GM19324 (cell line): Measurements from ENCODE around the gene TMEM163.

Experiments
- ATAC-seq: cut with Tn5 transposase; IDR thresholded peaks from one replicate; pipeline ENCODE4 v1.9.1; 2021; ENCODE audit warnings: mild to moderate bottlenecking, moderate library complexity; ENCODE audit not compliant: unreplicated experiment, low FRiP score

TMEM163 gene

DNA sequence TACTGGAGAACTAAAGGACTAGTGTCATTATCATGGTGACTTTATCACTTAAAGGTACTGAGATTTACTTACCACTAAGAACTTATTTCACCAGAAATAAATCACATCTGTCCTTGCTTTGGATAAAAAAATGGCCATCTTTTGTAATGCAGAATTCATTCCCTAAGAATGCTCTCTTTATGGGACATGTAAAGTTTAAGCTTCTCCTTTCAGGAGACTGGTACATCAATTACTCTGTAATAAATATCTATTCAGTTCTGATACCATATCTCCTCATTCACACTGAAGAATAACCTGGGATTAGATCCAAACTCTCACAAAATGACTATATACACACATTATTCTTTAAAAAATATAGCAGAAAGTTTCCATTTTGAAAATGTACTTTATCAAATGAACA is 24.4 kb downstream of the TMEM163 start:
- no peak for ATAC-seq

DNA sequence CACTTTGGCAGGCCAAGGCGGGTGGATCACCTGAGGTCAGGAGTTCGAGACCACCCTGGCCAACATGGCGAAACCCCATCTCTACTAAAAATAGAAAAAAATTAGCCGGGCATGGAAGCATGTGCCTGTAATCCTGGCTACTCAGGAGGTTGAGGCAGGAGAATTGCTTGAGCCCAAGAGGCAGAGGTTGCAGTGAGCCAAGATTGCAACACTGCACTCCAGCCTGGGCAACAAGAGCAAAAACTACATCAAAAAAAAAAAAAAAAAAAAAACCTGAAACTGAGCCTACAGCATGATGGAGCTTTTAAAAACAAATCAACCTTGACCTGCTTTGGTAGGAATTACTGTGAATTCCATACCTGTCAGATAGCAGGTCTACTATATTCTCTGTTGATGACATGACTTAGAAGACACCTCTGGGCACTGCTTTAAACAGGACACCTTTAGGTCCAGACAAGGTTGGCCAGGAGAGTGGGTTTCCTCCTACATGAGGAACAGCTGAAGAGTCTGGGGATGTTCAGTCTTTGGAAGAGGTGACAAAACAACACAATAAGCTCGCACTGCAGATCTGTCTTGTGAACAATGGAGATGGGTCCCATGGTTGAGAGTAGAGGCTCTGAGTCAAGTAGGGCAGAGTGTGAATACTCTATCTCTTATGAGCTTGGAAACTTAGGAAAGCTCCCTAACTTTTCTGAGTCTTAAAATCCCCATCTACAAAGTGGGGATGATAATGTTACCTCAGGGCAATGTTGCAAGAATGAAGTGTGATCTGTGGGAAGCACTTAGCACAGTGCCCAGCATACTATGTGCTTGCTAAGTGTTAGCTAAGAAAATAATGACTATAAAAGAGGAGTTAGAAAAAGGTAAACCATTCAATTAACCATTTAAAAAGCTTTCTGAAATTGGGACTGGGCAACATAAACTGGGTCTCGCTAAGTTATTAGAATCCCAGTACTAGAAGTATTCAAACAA is 25.2 kb downstream of the TMEM163 start:
- ATAC-seq = no peak

DNA sequence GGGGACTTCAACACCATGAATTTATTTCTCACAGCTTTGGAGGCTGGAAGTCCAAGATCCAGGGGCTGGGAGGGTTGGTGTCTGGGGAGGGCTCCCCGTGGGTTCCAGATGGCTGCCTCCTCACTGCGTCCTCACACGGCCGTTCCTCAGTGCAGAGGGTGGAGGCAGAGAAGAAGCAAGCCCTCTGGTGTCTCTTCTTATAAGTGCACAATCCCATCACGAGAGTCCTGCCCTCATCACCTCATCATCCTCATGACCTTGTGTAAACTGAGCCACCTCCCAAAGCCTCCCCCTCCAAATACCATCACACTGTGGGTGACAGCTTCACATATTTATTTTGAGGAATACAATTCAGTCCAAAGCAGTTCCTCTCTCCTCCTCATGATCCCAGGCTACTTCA is 26.3 kb downstream of the TMEM163 start:
- ATAC-seq = no peak

DNA sequence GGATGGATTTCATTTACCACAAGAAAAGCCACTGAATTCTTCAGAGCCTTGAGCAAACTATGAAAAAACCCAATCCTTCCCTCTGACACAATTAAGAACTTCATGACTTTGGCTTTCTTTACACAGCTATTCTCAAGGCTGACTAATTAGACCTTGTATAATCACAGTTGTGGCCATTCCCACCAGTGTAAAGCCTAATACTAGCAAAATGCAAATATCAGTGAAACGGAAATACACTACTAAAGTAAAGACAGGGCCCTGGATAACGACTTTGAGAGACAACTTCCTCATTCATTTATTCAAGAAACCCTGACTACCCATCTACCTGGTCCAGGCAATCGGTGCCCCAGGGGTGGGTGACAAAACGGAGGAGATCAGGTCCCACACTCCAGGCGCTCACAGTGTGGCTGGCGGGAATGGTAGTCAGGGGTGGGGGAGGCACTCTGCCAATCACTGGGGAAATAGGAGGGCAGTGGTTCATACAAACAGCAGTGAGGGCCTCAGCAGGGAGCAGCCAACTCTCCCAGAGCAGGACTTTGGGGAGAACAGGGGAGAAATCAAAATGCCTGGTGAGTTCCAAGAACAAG is 28.1 kb downstream of the TMEM163 start:
- no peak for ATAC-seq

DNA sequence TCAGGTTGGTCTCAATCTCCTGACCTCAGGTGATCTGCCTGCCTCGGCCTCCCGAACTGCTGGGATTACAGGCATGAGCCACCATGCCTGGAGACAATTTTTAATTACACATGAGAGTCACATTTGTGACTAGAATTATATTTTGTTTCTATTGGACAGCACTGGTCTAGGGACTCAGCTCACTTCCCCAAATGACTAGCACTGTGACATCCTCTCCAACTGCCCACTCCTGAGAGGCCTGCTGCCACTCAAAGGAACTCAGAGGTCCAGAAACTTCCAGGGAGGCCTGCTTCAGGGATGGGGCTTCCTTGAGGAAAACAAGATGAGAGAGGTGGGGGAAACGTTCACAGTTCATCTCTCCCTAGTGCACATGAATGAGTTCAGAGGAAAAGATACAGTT is 29.5 kb downstream of the TMEM163 start:
- ATAC-seq = no peak

DNA sequence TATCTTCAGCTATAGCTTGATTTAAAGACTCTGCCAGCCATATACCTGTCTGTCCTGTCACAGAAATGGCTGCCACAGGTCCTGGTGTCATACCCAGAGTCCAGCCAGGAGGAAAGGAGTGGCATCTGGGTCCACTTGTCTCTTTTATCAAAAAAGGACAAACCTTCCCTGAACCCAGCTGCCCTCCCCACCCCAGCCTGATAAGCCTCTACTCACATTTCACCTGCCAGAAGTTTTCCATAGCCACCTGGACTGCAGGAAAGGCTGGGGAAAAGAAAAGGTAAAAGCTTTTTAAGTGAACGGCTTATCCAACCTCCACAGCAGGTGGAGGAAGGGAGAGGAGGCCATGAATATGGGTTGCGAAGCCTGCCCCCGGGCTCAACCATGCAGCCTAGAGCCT is 32.8 kb downstream of the TMEM163 start:
- no peak for ATAC-seq

DNA sequence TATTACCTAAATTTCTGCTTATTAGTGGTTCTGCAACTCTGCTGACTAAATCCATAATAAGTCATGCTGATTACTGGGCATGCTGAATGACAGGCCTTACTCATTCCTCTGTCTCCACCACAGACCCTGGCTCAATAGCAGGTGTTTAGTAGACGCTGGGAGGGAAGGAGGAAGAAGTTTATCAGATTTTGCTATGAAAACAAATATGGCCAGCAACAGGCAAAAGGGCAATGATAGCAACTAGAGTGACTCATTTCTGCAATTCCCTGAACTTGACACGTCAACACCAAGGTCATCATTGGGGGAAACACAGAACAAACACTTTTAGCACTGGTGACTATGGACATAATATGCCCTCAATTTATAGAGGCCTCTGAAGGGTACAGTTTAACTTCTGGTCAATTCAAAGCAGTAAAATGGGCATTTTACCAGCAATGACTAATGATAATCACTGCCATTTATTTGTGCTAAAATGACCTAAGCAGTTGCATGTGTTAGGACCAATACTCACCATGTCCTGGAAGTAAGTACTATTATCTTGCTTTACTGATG is 35.2 kb downstream of the TMEM163 start:
- no peak for ATAC-seq

DNA sequence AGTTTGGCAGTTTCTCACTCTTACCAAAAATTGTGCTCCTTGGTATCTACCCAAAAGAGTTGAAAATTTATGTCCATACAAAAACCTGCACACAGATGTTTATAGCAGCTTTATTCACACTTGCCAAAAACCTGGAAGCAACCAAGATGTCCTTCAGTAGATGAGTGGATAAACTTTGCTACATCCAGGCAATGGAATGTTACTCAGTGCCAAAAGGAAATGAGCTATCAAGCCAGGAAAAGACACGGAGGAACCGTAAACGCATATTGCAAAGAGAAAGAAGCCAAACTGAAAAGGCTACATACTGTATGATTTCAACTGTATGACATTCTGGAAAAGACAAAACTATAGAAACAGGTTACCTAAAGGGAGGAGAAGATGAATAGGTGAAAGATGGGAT is 36.1 kb downstream of the TMEM163 start:
- ATAC-seq = no peak

DNA sequence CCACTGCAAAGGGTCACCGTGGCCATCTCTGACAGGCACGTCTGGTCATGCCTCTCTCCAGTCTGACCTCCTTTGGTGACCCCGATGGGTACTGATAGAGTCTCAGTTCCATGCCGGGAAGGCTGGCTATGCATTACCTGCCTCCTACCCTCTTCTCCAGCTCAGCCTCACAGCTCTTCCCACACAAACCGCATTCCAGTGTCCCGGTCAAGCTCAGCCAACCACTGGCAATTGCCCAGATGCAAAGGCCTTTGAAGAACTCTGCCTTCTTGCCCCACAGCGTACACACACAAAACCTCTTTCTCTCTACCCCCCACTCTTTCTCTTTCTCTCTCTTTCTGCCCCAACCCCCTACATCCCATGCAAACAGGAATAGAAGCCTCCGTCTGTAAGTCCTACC is 37.6 kb downstream of the TMEM163 start:
- no peak for ATAC-seq

DNA sequence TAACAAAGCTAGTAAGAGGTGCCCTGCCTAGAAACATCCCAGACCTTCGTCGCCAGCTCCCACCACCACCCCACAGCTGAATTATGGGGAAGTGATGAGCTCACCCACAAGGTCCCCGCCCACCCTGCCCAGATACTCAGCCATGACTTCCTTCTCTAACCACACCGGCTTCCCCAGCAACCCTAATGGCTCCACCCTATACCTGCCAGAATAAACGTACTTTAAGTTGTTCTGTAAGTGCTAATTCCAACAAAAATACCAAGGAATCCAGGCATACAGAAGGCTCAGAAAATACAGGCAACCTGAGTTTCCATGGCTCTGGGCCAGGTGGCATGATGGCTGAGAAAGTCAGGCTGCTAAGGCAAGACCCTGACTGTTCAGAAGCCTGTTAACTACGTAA is 39.1 kb downstream of the TMEM163 start:
- no peak for ATAC-seq

DNA sequence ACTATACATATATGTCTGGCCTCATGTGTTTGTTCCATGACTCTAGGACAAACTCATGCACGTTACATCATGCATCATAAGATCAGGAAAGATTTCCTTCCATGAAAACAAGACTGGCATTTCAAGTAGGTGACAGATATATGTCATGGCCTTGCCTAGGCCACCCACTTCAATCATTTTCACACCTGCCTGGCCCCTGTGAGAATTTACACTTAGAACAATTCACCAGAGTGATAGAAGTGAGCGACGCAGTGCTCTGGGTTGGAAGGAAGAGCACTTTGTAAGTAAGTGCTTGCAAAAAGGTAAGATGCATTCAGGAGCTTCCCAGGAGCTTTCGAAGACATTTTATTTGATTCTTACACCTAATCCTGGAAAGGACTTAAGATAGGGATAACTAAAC is 39.5 kb downstream of the TMEM163 start:
- no peak for ATAC-seq

DNA sequence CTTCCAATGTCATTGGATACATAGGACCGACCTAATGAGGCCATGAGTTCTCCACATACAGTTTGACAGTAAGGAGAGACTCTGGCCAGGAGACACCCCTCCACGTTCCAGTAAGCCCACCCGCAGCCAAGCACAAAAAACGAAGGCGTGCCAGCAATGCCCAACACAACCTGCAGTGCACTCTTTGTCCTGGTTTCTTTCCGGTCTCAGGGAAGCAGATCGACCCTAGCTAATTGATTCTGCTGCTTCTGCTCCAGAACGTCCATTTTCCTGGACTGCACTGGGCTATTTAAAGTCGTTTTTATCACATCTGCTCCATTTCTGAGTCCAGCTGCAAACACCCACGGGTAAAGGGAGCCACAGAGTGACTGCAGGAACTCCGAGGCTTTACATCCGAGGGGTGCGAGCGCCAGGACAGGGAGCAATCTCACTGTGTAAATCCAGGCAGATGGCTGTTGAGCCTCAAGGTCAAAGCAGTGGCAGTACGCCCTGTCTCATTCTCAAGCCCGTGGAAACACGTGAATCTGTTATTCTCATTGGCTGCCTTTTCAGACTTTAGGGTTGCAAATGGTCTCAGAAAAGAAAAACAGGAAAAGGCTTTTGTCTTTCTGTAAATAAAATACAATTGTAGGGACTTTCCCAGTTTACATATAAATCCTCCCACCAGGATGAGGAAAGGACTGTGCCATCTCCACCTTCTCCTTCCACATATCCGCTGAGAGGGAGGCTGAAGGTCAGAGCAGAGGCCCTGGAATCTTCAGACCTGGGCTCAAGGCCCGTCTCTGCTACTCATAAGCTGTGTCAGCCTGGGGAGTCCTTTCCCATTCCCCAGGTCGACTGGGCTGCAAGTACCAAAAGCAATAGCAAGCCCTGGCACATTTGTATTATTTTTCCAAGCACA is 40.7 kb downstream of the TMEM163 start:
- ATAC-seq = no peak

DNA sequence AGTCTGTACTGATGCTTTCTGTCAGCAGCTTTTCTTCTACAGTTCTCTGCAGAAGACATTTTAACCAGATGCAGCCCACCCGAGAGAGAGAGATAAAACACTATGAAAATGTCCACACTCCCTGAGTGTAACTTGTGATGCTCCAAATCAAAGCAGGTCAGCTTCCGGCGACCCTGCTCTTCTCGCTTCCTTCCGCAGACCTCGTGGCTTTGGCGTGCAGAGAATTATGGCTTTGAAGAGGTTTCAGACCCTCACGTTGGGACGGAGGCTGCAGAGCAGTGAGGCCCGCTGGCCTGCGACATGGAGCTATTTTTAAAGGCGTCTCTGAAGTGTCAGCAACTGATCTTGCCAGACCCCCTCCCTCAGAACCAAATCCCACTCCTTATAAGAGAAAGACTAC is 41.8 kb downstream of the TMEM163 start:
- no peak for ATAC-seq

DNA sequence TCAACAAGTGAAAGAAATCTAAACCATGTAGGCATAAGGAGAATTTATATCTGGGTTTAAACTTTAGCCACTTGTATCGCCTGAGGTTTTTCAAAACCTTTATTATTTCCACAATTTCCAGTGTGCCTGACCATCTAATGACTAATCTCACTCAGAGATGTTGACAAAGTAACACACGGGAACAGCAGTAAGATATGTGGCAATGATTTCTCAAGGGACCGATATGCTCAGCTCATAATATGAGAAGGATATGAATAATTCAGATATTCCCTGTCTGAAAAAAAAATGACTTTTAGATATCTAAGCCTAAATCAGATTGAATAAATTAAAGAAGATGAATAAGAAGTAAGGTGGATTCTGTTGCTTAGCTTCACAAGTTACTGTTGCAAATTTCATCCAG is 43.5 kb downstream of the TMEM163 start:
- no peak for ATAC-seq

DNA sequence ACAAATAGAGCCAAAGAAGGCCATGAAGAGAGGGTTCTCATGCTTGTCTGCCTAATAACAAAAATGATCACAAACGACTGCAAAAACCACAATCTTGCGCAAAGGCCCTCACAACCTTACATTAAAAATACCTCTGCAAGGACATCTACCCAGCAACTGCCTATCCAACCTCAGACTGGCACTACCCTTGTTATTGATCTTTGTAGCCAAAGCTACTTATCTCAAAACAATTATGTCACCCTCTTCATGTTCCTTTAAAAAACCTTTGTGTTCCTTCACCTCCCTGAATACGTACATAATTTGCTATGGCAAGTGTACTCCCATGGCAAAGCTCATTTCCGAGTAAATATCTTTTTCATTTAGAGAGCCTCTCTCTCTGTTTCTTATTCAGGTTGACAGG is 44.1 kb downstream of the TMEM163 start:
- ATAC-seq = no peak

DNA sequence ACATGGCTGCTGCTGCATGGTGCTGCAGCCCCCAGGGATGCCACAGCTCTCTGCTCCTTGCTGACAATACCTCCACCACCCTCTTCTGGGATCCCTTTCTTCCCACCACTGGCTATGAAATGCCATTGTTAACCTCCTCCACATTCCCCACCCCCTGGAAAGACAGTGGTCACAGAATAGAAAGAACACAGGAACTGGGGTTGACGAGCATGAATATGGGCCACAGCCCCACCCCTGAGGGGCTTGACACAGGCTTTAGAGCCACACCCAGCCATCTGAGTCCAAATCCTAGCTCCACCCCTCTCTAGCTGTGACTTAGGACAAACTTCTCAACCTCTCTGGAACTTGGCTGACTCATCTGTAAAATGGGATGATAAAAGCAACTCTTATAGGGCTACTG is 47.3 kb downstream of the TMEM163 start:
- no peak for ATAC-seq

DNA sequence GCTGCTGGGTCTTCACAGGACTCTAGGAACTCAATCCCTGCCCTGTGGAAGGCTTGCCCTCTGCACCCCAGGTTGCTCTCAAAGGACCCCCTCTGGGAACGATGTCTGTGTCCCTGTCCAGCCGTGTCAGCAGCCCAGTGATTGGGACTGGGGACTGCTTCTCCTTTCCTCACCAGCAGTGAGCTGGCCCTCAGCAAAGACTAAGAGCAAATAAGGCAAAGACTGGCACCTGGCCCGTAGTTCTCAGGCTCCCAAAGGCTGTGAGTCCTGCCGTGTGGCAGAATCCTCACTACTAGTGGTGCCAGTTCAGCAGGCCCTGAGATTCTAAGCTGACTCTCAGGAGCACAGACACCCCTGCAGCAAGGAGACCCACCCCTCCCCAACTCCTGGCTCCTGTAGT is 47.8 kb downstream of the TMEM163 start:
- ATAC-seq = no peak

DNA sequence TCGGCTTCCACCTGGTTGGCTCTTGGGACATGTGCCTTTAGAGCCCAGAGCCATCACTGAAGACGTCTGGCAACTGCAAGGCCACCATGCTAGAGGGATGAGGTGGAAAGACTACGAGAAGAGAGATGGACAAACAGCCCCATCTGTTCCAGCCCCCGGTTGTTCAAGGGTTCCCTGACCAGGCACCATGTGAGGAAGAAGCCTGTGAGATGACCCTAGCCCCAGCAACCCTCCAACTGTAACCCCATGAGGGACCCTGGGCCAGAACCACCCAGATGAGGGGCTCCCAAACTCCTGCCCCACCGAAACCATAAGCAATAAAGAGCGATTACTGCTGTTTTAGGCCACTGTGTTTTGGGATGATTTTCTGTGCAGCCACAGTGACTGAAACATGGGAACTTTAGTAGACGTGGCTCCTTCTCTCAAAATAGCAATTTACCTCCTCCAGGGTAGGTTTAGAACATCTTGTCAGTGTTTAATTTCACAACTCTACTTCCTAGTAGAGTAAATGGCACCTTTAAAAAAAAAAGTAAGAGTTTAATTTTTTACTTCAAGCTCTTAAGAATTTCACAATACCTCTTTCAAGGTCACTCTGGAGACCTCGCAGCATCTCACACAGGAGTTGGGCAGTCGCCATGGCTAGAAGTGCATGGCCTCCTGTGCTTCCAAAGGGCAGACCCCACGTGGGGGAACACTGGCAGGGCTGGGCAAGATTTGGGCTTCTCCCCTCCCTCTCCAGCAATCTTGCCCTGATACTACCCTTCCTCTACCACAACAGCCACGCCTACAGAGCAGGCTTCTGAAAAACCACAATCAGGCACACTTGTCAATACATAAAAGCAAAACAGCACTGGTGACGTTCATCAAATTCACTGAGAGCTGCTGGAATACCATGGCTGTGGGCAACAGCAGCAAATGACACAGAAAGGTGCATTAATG is 48.8 kb downstream of the TMEM163 start:
- ATAC-seq = no peak

DNA sequence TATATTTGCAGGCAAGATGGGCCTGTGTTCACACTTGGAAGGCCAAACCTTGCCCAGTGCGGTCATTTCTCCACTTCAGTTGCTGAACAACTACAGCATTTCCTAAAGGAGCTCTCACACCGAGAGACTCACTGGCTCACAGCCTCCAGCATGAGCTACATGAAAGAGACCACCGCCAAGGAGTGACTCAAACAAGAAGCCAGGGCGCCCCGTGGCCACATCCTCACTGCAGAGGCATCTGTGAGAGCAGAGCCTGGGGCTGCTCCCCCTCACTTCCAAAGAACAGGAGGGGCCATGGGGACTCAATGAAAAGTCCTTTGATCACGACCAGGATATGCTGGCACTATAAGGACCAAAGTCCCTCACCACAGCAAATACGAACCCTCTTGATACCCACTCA is 50.0 kb downstream of the TMEM163 start:
- no peak for ATAC-seq

DNA sequence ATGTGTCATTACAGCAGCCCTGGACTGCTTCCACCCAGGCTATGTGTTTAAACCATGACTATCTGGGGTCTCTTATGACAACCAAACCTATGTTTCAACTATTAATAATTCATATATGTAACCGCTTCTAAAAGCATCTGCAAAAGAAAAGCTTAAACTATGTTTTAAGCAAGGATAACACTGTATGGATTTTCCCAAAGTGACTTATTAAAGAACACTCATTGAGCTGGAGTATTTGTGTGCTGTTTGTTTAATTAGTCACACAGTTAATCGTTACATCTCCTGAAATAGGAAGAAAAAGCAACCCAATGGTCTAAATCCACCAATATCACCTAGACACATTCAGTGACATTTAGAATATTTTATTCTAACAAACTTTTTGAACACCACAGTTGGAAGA is 51.3 kb downstream of the TMEM163 start:
- ATAC-seq = no peak
